ENCODE data around the gene RNF214. TPM values are rescaled to one million over a fixed set of nuclear protein-coding genes. Genes with fewer than 3 reads are reported as not detected.
A peak's percentile ranks its signal among the peaks of the same experiment; 100 is the strongest.

Gene RNF214
- total and polyA plus RNA-seq, 10 of the 15 experiments (the other 5 are each of a cell fraction or from before 2014, with no cell fraction given), result 4.8 to 16.8 (median 10.5) TPM

GRCh38 chr11:117232092-117232878 lies at the start of gene RNF214 (continued):
- TF ChIP-seq, protein P1, sequence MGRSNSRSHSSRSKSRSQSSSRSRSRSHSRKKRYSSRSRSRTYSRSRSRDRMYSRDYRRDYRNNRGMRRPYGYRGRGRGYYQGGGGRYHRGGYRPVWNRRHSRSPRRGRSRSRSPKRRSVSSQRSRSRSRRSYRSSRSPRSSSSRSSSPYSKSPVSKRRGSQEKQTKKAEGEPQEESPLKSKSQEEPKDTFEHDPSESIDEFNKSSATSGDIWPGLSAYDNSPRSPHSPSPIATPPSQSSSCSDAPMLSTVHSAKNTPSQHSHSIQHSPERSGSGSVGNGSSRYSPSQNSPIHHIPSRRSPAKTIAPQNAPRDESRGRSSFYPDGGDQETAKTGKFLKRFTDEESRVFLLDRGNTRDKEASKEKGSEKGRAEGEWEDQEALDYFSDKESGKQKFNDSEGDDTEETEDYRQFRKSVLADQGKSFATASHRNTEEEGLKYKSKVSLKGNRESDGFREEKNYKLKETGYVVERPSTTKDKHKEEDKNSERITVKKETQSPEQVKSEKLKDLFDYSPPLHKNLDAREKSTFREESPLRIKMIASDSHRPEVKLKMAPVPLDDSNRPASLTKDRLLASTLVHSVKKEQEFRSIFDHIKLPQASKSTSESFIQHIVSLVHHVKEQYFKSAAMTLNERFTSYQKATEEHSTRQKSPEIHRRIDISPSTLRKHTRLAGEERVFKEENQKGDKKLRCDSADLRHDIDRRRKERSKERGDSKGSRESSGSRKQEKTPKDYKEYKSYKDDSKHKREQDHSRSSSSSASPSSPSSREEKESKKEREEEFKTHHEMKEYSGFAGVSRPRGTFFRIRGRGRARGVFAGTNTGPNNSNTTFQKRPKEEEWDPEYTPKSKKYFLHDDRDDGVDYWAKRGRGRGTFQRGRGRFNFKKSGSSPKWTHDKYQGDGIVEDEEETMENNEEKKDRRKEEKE (IDR thresholded peaks at IDR 0.05), result no peak
- no peak for TF ChIP-seq NR2C2 (IDR thresholded peaks at IDR 0.05; ENCODE audit: borderline replicate concordance, control insufficient read depth, insufficient read length, low read depth)
- TF ChIP-seq POLR2AphosphoS5 (IDR thresholded peaks at IDR 0.05; ENCODE audit: low read length), result 0 out of 2 replicates have a peak, but pooled peaks have one; percentile 39
- TF ChIP-seq USF2 (IDR thresholded peaks at IDR 0.05; ENCODE audit: borderline replicate concordance, low read depth, low read length), result no peak
- peak; percentile 83 for TF ChIP-seq RFX5 (IDR thresholded peaks at IDR 0.05; ENCODE audit: low read depth, low read length)
- TF ChIP-seq HDAC6 (IDR thresholded peaks at IDR 0.05; ENCODE audit: unreplicated experiment), result no peak
- no peak for TF ChIP-seq CBFB (IDR thresholded peaks at IDR 0.05; ENCODE audit: low read depth)
- TF ChIP-seq MLLT1 (IDR thresholded peaks at IDR 0.05), result no peak
- TF ChIP-seq HDAC2 (IDR thresholded peaks at IDR 0.05), result no peak
- no peak for TF ChIP-seq SIN3A (IDR thresholded peaks at IDR 0.05; ENCODE audit: low read depth, low read length)
- TF ChIP-seq ZNF274 (IDR thresholded peaks at IDR 0.05; ENCODE audit: insufficient read depth, insufficient read length), result no peak
- peak; percentile 77 for TF ChIP-seq POLR2A (IDR thresholded peaks at IDR 0.05; ENCODE audit: low read depth, low read length)
- no peak for TF ChIP-seq MEF2A (IDR thresholded peaks at IDR 0.05; ENCODE audit: insufficient read depth, low read depth, low read length)
- no peak for TF ChIP-seq EZH2 (IDR thresholded peaks at IDR 0.05; ENCODE audit: borderline replicate concordance, control insufficient read depth, low read depth, low read length)
- TF ChIP-seq, protein P2, sequence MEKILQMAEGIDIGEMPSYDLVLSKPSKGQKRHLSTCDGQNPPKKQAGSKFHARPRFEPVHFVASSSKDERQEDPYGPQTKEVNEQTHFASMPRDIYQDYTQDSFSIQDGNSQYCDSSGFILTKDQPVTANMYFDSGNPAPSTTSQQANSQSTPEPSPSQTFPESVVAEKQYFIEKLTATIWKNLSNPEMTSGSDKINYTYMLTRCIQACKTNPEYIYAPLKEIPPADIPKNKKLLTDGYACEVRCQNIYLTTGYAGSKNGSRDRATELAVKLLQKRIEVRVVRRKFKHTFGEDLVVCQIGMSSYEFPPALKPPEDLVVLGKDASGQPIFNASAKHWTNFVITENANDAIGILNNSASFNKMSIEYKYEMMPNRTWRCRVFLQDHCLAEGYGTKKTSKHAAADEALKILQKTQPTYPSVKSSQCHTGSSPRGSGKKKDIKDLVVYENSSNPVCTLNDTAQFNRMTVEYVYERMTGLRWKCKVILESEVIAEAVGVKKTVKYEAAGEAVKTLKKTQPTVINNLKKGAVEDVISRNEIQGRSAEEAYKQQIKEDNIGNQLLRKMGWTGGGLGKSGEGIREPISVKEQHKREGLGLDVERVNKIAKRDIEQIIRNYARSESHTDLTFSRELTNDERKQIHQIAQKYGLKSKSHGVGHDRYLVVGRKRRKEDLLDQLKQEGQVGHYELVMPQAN (conservative IDR thresholded peaks at IDR 0.05), result peak; percentile 90
- peak; percentile 11; the same call in 1 of the 2 replicates for TF ChIP-seq TBL1XR1 (IDR thresholded peaks at IDR 0.05; ENCODE audit: low read depth, low read length)
- TF ChIP-seq SKIL (IDR thresholded peaks at IDR 0.05; ENCODE audit: low read depth, poor library complexity, severe bottlenecking), result no peak
- TF ChIP-seq, protein P3, sequence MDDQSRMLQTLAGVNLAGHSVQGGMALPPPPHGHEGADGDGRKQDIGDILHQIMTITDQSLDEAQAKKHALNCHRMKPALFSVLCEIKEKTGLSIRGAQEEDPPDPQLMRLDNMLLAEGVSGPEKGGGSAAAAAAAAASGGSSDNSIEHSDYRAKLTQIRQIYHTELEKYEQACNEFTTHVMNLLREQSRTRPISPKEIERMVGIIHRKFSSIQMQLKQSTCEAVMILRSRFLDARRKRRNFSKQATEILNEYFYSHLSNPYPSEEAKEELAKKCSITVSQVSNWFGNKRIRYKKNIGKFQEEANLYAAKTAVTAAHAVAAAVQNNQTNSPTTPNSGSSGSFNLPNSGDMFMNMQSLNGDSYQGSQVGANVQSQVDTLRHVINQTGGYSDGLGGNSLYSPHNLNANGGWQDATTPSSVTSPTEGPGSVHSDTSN (IDR thresholded peaks at IDR 0.05; ENCODE audit: insufficient replicate concordance, low read depth, low read length), result no peak
- no peak for TF ChIP-seq WRNIP1 (IDR thresholded peaks at IDR 0.05; ENCODE audit: borderline replicate concordance, low read depth, low read length)
